DND-41 (cell line): Measurements from ENCODE around the gene USF2.

ENCODE experiments used
- CTCF ChIP-seq: IDR thresholded peaks from 2 replicates; pipeline ENCODE4 v1.5.1; 2012; ENCODE audit warnings: borderline replicate concordance, low read length, moderate library complexity, mild to moderate bottlenecking; ENCODE audit not compliant: poor library complexity, severe bottlenecking; ENCODE audit errors: extremely low read depth
- EZH2 ChIP-seq: IDR thresholded peaks from 3 replicates; pipeline ENCODE4 v1.6.1; 2012; ENCODE audit warnings: borderline replicate concordance, low read depth, mild to moderate bottlenecking, moderate library complexity, low read length, inconsistent platforms; ENCODE audit not compliant: severe bottlenecking

GRCh38 chr19:35310331-35310730, 41.6 kb downstream of the USF2 start:
- TF ChIP-seq CTCF, result no peak
- no peak for TF ChIP-seq EZH2
